ENCODE measurements around the gene NEUROG1.

NEUROG1 gene

DNA sequence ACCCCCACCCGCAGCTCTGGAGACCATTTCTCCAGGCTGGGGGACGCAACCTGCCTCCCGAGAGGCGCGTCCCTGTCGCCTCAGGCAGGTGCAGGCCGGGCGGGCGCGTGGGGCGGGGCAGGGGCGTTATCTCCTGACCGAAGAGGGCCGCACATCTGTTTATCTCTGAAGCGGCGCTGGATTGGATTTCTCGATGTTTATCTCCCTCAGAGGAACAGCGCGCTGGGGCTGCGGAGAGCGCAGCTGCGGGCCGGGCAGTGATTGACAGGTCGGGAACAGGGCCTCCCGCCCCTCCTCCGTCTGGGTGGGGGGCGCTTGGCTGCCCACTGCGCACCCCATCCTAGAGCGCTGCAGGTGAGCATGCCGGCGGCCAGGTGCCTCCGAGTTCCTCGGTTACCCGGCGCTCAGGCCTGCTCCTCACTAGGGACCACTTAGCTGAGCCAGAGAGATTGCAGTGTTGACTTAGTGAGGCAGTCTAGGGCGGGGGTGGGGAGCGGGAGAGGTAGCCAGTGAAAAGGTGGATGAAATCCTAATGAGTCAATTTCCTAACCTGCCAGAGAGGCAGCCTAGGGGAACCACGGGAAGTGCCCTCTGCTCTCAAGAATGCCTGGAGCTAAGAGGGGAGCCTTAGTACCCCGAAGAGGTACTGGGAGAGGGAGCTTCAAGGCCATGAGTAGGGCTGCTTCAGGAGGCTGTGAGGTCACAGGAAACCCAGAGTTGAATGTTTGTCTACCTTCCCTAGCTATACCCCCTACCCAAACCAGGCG, 44.0 kb downstream of the NEUROG1 start:
- no peak for DNase-seq

DNA sequence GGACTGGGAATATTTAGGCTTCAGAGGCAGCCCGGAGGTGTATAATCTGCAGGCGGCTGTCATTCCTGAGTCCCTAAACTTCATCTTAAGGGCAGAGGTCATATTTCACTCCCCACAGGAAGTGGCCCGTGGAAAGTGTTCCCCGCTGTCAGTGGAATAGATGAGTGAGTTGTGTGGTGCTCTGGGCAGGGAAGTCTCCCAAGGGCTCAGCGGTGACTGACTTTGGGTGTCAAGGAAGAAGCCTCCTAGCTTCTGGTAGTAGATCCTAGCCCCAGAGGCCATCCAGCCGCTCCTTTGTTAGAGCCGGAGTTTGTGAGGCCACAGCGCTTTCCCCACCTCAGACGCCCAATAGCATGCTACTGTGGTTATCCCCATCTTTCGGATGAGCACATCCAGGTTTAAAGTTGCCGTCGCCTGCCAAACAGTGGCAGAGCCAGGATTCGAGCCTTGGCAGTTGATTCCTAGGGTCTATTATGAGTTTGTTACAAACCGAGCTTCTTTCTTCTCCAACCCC, 44.7 kb downstream of the NEUROG1 start:
- DNase-seq = no peak

GRCh38 chr5:135490245-135491037, 45.3 kb downstream of the NEUROG1 start:
- DNase-seq = no peak

GRCh38 chr5:135489466-135490244, 46.1 kb downstream of the NEUROG1 start:
- DNase-seq = no peak

- DNase-seq = no peak
Observed at GRCh38 chr5:135488727-135489465, 46.9 kb downstream of the NEUROG1 start.

DNA sequence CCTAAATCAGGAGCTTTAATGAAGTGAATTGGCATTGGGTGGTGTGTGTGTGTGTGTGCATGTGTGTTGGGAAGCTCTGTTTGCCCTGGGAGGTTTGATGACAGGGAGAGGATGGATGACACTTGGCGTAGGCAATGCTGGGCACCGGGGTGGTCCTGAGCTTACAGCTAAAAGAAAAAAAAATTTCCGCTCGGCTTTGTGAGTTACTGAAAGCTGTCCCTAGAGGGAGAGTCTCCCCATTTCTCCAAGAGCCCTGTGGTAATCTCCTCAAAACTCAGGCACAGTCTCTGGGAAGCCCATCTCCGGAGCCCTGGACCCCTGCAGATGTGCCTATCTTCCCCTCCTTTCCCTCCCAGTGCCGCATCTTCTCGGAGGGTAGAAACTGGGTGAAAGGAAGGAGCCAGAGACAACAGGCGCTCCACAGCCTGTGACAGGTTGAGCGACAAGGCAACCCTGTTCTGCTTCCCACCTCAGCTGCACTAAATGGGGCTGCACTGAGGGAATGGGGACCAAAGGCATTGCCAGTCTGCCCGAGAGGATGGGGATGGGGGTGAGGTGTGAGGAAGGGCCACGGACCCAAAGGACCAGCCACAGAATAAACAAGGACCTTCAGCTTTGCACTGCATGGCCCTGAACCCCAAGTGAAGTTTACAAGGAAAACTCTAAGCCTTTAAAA, 47.8 kb downstream of the NEUROG1 start:
- no peak for DNase-seq

DNA sequence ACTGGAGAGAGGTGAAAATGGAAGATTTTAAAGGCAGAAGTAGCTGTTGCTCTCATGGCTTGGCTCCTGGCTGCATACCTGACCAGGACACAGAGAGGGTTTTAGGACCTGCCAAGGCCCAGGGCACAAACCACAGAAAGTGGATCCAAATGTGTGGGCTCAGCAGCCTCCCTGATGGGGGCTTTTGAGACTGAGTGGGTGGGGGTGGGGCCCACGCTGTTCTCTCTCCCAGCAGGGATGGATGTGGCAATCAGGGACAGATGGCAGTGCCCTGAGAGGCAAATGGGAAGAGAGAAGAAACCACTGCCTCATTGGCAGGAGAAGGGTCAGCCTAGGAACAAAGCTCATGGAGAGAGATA, 48.7 kb downstream of the NEUROG1 start:
- no peak for DNase-seq

DNA sequence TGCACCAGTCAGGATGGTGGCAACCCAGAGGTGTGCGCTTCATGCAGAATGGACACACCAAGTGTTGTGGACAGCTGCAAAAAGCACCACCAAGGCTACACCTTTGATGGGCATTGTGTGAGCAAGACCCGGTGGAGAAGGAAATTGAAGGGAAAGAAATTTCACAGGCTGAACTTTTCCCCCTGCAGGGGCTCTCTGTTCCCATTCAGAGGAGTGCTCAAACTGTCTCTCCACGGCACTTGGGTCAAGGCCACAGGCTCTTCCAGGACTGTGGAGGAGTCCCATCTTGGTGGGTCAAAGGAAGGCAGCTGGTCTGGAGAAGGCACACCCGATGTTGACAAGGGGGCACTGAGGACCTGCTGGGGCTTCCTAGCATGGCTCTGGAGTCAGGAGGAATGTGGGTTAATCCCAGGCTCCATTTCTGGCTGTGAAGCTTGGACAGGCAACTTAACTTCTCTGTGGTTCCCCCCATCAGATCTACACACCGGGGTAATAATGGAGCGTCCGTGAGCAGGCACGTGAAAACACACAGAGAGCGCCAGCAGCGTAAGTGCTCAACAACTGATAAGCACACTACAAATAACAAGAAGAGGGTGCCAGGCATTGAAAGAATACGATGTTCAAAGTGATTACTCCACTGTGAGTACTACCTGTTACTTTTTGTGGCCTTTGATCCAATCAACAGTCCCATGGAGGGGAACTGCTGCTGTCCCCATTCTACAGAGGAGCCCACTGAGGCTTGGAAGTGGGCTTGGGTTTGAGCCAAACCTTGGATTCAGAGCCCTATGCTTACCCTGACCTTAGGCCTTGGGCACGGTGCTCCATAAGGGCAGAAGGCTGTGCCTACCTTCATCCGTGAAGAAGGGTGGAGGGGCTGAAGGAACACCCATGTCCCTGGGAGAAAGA, 49.4 kb downstream of the NEUROG1 start:
- DNase-seq = no peak

- DNase-seq = no peak
Observed at GRCh38 chr5:135484674-135485086, 51.1 kb downstream of the NEUROG1 start.

Measured in activated CD4-positive, alpha-beta T cell treated with anti-CD3 and anti-CD28 coated beads for 4 hours (primary cell).